H1 (cell line): ENCODE data around the gene PLCB1. TPM values are rescaled to one million over a fixed set of nuclear protein-coding genes. Genes with fewer than 3 reads are reported as not detected.

Experiments used
- CTCF ChIA-PET: fragments of 300-600 bp; sonication (Branson Sonifier 250); formaldehyde crosslinking; loops from one replicate; lab custom pipeline; 2021; ENCODE audit not compliant: partially characterized antibody; lab: Charles Lee
- POLR2A ChIA-PET: fragments of 300-600 bp; sonication (Branson Sonifier 250); formaldehyde crosslinking; loops from one replicate; lab custom pipeline; 2021; ENCODE audit warnings: inconsistent platforms; ENCODE audit not compliant: partially characterized antibody; lab: Charles Lee
- DNase-seq, 2 experiments: peaks; one replicate each; pipeline versions ENCODE4 v3.0.0 to v3.0.0-alpha.2; 2010 to 2022; ENCODE audit warnings: low spot score in 2 of 2, low read depth in 1 of 2, mixed read lengths in 1 of 2
- FAIRE-seq: peaks from 2 replicates; lab custom pipeline; 2011; peaks lifted over from hg19 to GRCh38; lab: Jason Lieb, UNC
- H2AFZ ChIP-seq: 2 replicates; pipeline ENCODE4 v1.8.1; 2012; ENCODE audit warnings: low read length, inconsistent platforms
- H2AK5ac ChIP-seq: 2 replicates; pipeline ENCODE4 v1.6.1; 2013; ENCODE audit warnings: low read depth, low read length
- H2BK120ac ChIP-seq: replicated peaks from 2 replicates; pipeline ENCODE3; 2013; ENCODE audit warnings: low read depth, low read length, inconsistent platforms
- H2BK12ac ChIP-seq: 2 replicates; pipeline ENCODE4 v1.6.1; 2013; ENCODE audit warnings: low read depth, low read length
- H2BK15ac ChIP-seq: 2 replicates; pipeline ENCODE4 v1.6.1; 2013; ENCODE audit warnings: low read length
- H2BK20ac ChIP-seq: 2 replicates; pipeline ENCODE4 v1.6.1; 2013; ENCODE audit warnings: low read length
- H2BK5ac ChIP-seq: 2 replicates; pipeline ENCODE4 v1.6.1; 2013; ENCODE audit warnings: low read depth, low read length
- H3K14ac ChIP-seq: 2 replicates; pipeline ENCODE4 v1.6.1; 2013; ENCODE audit warnings: inconsistent platforms; ENCODE audit not compliant: insufficient read length
- H3K18ac ChIP-seq: 2 replicates; pipeline ENCODE4 v1.6.1; 2013; ENCODE audit warnings: low read length; ENCODE audit errors: extremely low read depth
- H3K23ac ChIP-seq: 2 replicates; pipeline ENCODE4 v1.6.1; 2013; ENCODE audit warnings: inconsistent platforms; ENCODE audit not compliant: insufficient read length
- H3K23me2 ChIP-seq: 2 replicates; pipeline ENCODE4 v1.6.1; 2013; ENCODE audit warnings: low read depth, low read length
- H3K27ac ChIP-seq: 2 replicates; pipeline ENCODE4 v1.6.1; 2011; ENCODE audit warnings: low read depth, low read length, inconsistent platforms
- H3K27me3 ChIP-seq, 4 experiments: replicated peaks in 1 of 4; 1 replicate in 1 of 4; 2 replicates in 3 of 4; pipeline versions ENCODE4 v1.6.1 to v1.8.1; 2011 to 2013; ENCODE audit warnings: low read length in 3 of 4, mild to moderate bottlenecking in 3 of 4, inconsistent platforms in 2 of 4, mixed read lengths in 2 of 4, moderate library complexity in 1 of 4; ENCODE audit not compliant: control insufficient read depth in 3 of 4, insufficient read depth in 3 of 4; ENCODE audit errors: extremely low read depth in 1 of 4
- H3K36me3 ChIP-seq, 4 experiments: 2 replicates each; pipeline versions ENCODE4 v1.6.1 to v1.8.1; 2011 to 2013; ENCODE audit warnings: mild to moderate bottlenecking in 4 of 4, low read length in 3 of 4, moderate library complexity in 2 of 4, control low read depth in 1 of 4, inconsistent platforms in 1 of 4; ENCODE audit not compliant: insufficient read depth in 4 of 4, control insufficient read depth in 2 of 4
- H3K4ac ChIP-seq: replicated peaks from 2 replicates; pipeline ENCODE3; 2013; ENCODE audit warnings: low read length, low read depth, mixed read lengths, inconsistent platforms; ENCODE audit not compliant: insufficient read length
- H3K4me1 ChIP-seq, 4 experiments: replicated peaks in 1 of 4; 1 replicate in 1 of 4; 2 replicates in 3 of 4; pipeline versions ENCODE4 v1.6.1 to v1.8.1; 2011 to 2013; ENCODE audit warnings: low read length in 3 of 4, inconsistent platforms in 2 of 4, mixed read lengths in 1 of 4; ENCODE audit not compliant: insufficient read depth in 4 of 4, control insufficient read depth in 3 of 4
- H3K4me2 ChIP-seq, 2 experiments: 2 replicates each; pipeline versions ENCODE4 v1.6.1 to v1.8.1; 2011 to 2013; ENCODE audit warnings: low read depth in 2 of 2, low read length in 2 of 2, control low read depth in 1 of 2, inconsistent platforms in 1 of 2, mild to moderate bottlenecking in 1 of 2; ENCODE audit not compliant: insufficient read depth in 1 of 2
- H3K4me3 ChIP-seq, 4 experiments: fragments of 200-600, 300-600 bp in 1 of 4; sonication (generic), shearing (Covaris generic), sonication (Bioruptor Twin) in 1 of 4; 2 replicates each; pipeline versions ENCODE4 v1.5.1 to v1.8.1; 2011 to 2016; ENCODE audit warnings: low read length in 4 of 4, low read depth in 3 of 4, control low read depth in 2 of 4, inconsistent platforms in 2 of 4, mild to moderate bottlenecking in 2 of 4, mixed read lengths in 1 of 4, moderate library complexity in 1 of 4; ENCODE audit not compliant: insufficient read depth in 2 of 4; ENCODE audit errors: extremely low read depth in 1 of 4
- H3K56ac ChIP-seq: replicated peaks from 2 replicates; pipeline ENCODE3; 2013; ENCODE audit warnings: low read depth, mild to moderate bottlenecking, mixed read lengths, low read length, inconsistent platforms; ENCODE audit not compliant: insufficient read length
- H3K79me1 ChIP-seq: 2 replicates; pipeline ENCODE4 v1.6.1; 2013; ENCODE audit warnings: low read depth, low read length, control low read depth
- H3K79me2 ChIP-seq, 2 experiments: 2 replicates each; pipeline versions ENCODE4 v1.6.1 to v1.8.1; 2012 to 2013; ENCODE audit warnings: low read length in 2 of 2, mild to moderate bottlenecking in 2 of 2, inconsistent platforms in 1 of 2; ENCODE audit not compliant: insufficient read depth in 2 of 2, control insufficient read depth in 1 of 2
- H3K9ac ChIP-seq, 4 experiments: replicated peaks in 1 of 4; 1 replicate in 1 of 4; 2 replicates in 3 of 4; pipeline versions ENCODE4 v1.6.1 to v1.8.1; 2011 to 2013; ENCODE audit warnings: low read depth in 3 of 4, low read length in 3 of 4, control low read depth in 2 of 4, mild to moderate bottlenecking in 2 of 4, moderate library complexity in 2 of 4, inconsistent platforms in 1 of 4; ENCODE audit errors: extremely low read depth in 1 of 4
- H3K9me3 ChIP-seq, 2 experiments: 2 replicates each; pipeline versions ENCODE4 v1.6.1 to v1.8.1; 2012 to 2013; ENCODE audit warnings: mild to moderate bottlenecking in 2 of 2, moderate library complexity in 2 of 2, control low read depth in 1 of 2, inconsistent platforms in 1 of 2, low read depth in 1 of 2, low read length in 1 of 2, mixed read lengths in 1 of 2; ENCODE audit not compliant: insufficient read depth in 2 of 2
- H4K20me1 ChIP-seq, 2 experiments: replicated peaks in 1 of 2; 2 replicates each; pipeline versions ENCODE3 to v1.8.1; 2011 to 2013; ENCODE audit warnings: inconsistent platforms in 2 of 2, low read length in 2 of 2, mild to moderate bottlenecking in 1 of 2; ENCODE audit not compliant: insufficient read depth in 2 of 2, control insufficient read depth in 1 of 2
- H4K5ac ChIP-seq: 2 replicates; pipeline ENCODE4 v1.6.1; 2013; ENCODE audit warnings: low read length, low read depth, mixed read lengths, inconsistent platforms; ENCODE audit not compliant: insufficient read length
- H4K8ac ChIP-seq: 2 replicates; pipeline ENCODE4 v1.8.0; 2013; ENCODE audit warnings: mild to moderate bottlenecking, moderate library complexity, low read length, inconsistent platforms; ENCODE audit not compliant: insufficient read depth; ENCODE audit errors: extremely low read depth
- H4K91ac ChIP-seq: replicated peaks from 2 replicates; pipeline ENCODE3; 2013; ENCODE audit warnings: low read length, mixed read lengths, inconsistent platforms; ENCODE audit not compliant: insufficient read length
- BACH1 ChIP-seq: IDR thresholded peaks from 2 replicates; pipeline ENCODE4 v1.6.1; 2012; ENCODE audit warnings: low read length, improper control_type of control experiment
- CEBPB ChIP-seq: IDR thresholded peaks from 2 replicates; pipeline ENCODE4 v1.6.1; 2012; ENCODE audit warnings: low read depth, low read length
- CTBP2 ChIP-seq: IDR thresholded peaks from 2 replicates; pipeline ENCODE4 v1.7.0; 2011; ENCODE audit warnings: borderline replicate concordance, mild to moderate bottlenecking, moderate library complexity, mixed read lengths, low read length; ENCODE audit not compliant: insufficient read depth, insufficient read length
- CTCF ChIP-seq, 3 experiments: IDR thresholded peaks; 1 replicate in 2 of 3; 2 replicates in 1 of 3; pipeline versions ENCODE4 v1.5.1 to v1.6.1; 2011; ENCODE audit warnings: low read length in 3 of 3, mild to moderate bottlenecking in 3 of 3, inconsistent platforms in 2 of 3, low read depth in 1 of 3, moderate library complexity in 1 of 3; ENCODE audit not compliant: insufficient read depth in 1 of 3; ENCODE audit errors: control extremely low read depth in 1 of 3
- HDAC6 ChIP-seq: IDR thresholded peaks from one replicate; pipeline ENCODE4 v1.7.1; 2012; ENCODE audit warnings: low read depth, mild to moderate bottlenecking, inconsistent platforms, low read length, moderate library complexity
- MAX ChIP-seq: IDR thresholded peaks from 2 replicates; pipeline ENCODE4 v1.6.1; 2012; ENCODE audit warnings: inconsistent platforms
- POU5F1 ChIP-seq: IDR thresholded peaks from 2 replicates; pipeline ENCODE4 v1.6.1; 2011; ENCODE audit warnings: low read depth, mild to moderate bottlenecking, low read length, moderate library complexity
- RAD21 ChIP-seq, 2 experiments: IDR thresholded peaks in 1 of 2; conservative IDR thresholded peaks in 1 of 2; 2 replicates each; pipeline ENCODE4 v1.6.1; 2011; ENCODE audit warnings: low read depth in 2 of 2, low read length in 2 of 2, improper control_type of control experiment in 1 of 2, inconsistent platforms in 1 of 2, mild to moderate bottlenecking in 1 of 2, moderate library complexity in 1 of 2
- RNF2 ChIP-seq: fragments of 200-900, 300-1000 bp; sonication (generic); IDR thresholded peaks from 2 replicates; pipeline ENCODE4 v1.7.1; 2016; ENCODE audit warnings: borderline replicate concordance, low read depth, mild to moderate bottlenecking, antibody characterized with exemption, low read length; ENCODE audit not compliant: poor library complexity, severe bottlenecking; ENCODE audit errors: missing control alignments
- SP2 ChIP-seq: IDR thresholded peaks from 2 replicates; pipeline ENCODE4 v1.6.1; 2012; ENCODE audit warnings: mild to moderate bottlenecking, low read length, inconsistent platforms
- YY1 ChIP-seq: IDR thresholded peaks from 2 replicates; pipeline ENCODE4 v1.6.1; 2011; ENCODE audit warnings: low read depth, mild to moderate bottlenecking, low read length
- polyA plus RNA-seq, 7 experiments: library from polyadenylated mRNA; depleted of rRNA in 3 of 7; stranded (reverse) in 5 of 7; unstranded in 2 of 7; fragments of >200 nt in 5 of 7; fragments of 200-250 nt in 2 of 7; gene quantifications; 1 replicate in 5 of 7; 2 replicates in 1 of 7; 4 replicates in 1 of 7; pipeline versions ENCODE4 v1.2.1 to v1.2.3, GENCODE V29; 2011 to 2013; ENCODE audit warnings: missing spikeins in 2 of 7, mixed read lengths in 2 of 7
- total RNA-seq: library from RNA; stranded (reverse); fragmentation: NEBNext Ultra II Directional; extraction: Animal tissue kit (Norgen Biotek cat#: 25700); gene quantifications from 2 replicates; pipeline ENCODE4 v1.2.1, GENCODE V29; 2021

Gene PLCB1
- total and polyA plus RNA-seq, 2 of the 8 experiments (the other 6 are each of a cell fraction or from before 2014, with no cell fraction given), result 2.6 to 9.1 TPM

GRCh38 chr20:8788831-8789230 lies 656.8 kb downstream of the PLCB1 start:
- no peak overlapping the region for H2BK120ac ChIP-seq
- H4K91ac ChIP-seq, result no peak overlapping the region
- no peaks in the 10 kb centered on the region for H3K9me3 ChIP-seq
- no peak overlapping the region for H4K8ac ChIP-seq
- H3K4me1 ChIP-seq, result no peaks in the 10 kb centered on the region; a peak in 2 of 7 replicates
- no peak overlapping the region for H3K27ac ChIP-seq
- no peak overlapping the region for H2BK12ac ChIP-seq
- no peak for DNase-seq
- no peaks in the 10 kb centered on the region for H4K20me1 ChIP-seq
- H3K18ac ChIP-seq, result no peak overlapping the region
- H3K27me3 ChIP-seq, result no peaks in the 10 kb centered on the region
- no peak overlapping the region for H2BK5ac ChIP-seq
- ChIA-PET POLR2A (no interaction called here), CTCF (interaction anchor here (0.8 to 2.7 kb wide), 16 partner anchors 10 to 605 kb away, joined by 3 to 13 read pairs (median 4); no protein-coding TSS in a partner anchor)
- no peak overlapping the region for H3K56ac ChIP-seq
- H3K23me2 ChIP-seq, result no peaks in the 10 kb centered on the region
- no peaks in the 10 kb centered on the region for H3K36me3 ChIP-seq
- H3K79me2 ChIP-seq, result no peaks in the 10 kb centered on the region
- H2BK20ac ChIP-seq, result no peak overlapping the region
- H3K14ac ChIP-seq, result no peak overlapping the region
- no peak overlapping the region for H2AFZ ChIP-seq
- no peak overlapping the region for H3K4me3 ChIP-seq
- H3K79me1 ChIP-seq, result no peaks in the 10 kb centered on the region
- no peak overlapping the region for H3K4ac ChIP-seq
- no peak overlapping the region for H2AK5ac ChIP-seq
- H3K23ac ChIP-seq, result no peak overlapping the region
- no peak overlapping the region for H2BK15ac ChIP-seq
- no peak for FAIRE-seq
- no peak overlapping the region for H3K4me2 ChIP-seq
- H4K5ac ChIP-seq, result no peak overlapping the region
- no peak overlapping the region for H3K9ac ChIP-seq
- TF ChIP-seq SP2, result no peak
- TF ChIP-seq CEBPB, result no peak
- no peak for TF ChIP-seq CTBP2
- no peak for TF ChIP-seq RNF2
- no peak for TF ChIP-seq MAX
- no peak for TF ChIP-seq RAD21 (IDR thresholded peaks at IDR 0.05 in 1 of 2, conservative IDR thresholded peaks at IDR 0.05 in 1 of 2; ENCODE audit: low read depth in 2 of 2, low read length in 2 of 2)
- no peak for TF ChIP-seq POU5F1
- no peak for TF ChIP-seq CTCF (IDR thresholded peaks at IDR 0.05; ENCODE audit: control extremely low read depth in 1 of 3, insufficient read depth in 1 of 3, low read depth in 1 of 3, low read length in 3 of 3)
- no peak for TF ChIP-seq BACH1
- TF ChIP-seq HDAC6, result no peak
- no peak for TF ChIP-seq YY1
